D341Med (cell line): ENCODE data around the gene CNMD.
"Not testable (repeated sequence)": the region's sequence is repeated elsewhere in the genome, so short reads cannot be mapped to it uniquely, and the experiment has no call there.

Experiments
- DNase-seq: peaks from one replicate; pipeline ENCODE4 v3.0.0; 2012; ENCODE audit warnings: low spot score

Gene CNMD

DNA sequence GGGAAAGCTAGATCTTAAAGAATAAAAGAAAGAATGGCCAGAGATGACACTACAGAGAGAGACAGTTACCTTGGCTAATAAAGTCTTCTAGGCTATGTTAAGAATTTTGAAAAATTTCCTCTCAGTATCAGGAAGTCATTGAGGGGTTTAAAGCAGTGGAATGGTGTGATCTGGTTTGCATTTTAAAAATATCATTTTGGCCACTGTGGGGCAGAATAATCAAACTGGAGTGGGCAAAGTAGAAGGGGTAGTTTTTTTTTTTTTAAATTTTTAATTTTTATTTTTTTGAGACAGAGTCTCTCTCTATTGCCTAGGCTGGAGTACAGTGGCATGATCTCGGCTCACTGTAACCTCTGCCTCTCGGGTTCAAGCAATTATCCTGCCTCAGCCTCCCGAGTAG lies 4.4 kb upstream of the CNMD start:
- no peak for DNase-seq

DNA sequence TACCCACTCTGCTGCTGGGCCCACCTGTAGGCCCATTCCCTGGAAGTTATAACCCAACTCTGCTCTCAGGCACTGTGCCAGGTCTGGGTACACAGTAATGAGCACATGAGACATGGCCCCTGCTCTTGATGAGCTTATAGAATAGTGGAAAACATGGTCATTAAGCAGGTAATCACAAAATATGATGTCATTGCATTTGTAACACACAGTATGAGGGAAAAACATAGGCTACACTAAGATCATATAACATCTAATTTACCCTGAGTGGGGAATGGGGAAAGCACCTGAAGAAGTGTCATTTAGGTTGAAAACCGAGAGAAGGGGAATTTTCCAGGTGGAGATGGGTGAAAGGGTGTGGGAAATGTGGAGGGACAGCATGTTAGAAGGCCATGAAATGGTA lies 3.9 kb upstream of the CNMD start:
- no peak for DNase-seq

DNA sequence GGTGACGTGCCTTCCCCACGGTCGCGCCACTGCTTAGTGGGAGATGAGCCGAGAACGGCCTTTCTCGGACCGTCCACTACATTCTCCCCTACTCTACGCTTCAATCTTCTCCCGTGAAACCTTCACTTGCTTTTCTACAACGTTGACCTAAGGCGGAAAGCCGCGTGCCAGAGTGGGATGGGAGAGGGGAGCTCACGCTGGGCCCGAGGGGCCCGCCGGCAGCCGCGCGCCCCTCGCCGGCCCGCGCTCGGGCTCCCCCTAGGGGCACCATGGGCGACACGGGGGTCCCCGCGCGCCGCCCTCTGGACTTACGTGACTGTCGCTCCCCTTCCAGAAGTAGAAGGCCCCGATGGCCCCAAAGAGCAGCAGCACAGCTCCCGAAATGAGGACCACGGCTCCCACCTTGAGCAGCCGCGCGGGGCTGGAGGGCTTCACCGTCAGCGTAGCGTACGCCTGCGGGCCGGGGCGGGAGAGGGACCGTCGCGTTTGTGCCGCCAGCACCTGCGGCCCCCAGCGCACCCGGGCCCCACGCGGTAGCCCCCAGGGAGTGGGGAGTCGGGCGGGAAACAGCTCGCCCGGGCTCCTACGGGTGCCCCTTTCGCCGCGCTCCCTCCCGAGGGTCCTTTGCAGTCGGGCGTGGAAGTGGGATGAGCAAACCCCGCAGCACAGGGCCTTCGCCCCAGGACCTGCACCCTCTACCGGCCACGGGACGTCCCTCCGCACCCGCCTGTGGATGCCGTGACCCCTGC lies 727 bp downstream of the CNMD start:
- no peak for DNase-seq

DNA sequence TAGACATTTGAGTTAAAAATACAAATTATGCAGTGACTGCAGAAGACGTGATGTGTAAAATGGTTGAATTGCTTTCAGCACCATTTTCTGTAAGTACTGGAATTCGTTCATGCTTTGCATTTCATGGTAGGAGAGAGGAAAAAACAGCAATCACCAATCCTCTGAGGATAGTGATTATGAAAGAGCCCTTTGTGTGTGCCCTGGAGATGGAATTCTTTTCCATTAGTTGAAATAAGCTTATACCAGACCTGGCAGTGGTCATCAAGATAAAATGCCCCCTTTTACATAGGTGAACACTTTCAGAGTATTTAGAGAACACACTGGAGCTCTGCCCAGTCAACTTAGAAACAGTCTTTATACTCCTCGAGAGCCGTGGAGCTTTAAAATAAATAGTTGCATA lies 1.7 kb downstream of the CNMD start:
- DNase-seq = no peak

DNA sequence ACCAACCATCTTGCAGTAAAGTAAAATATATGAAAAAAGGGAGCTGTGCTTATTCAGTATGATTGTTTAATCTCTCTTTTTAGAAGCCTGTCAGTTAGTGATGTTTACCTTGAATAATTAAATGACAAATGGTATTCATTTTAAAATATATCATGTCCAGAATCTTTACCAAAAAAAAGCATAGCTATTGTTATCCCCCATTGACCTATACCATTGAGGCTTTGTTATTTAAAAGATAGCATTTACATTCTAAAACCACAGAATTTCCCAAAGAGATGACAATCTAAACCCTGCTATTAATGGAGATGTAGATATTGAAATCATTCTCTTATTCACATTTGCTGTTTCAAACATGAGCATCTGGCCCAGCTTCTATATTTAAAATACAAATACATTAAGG lies 2.2 kb downstream of the CNMD start:
- DNase-seq = no peak

DNA sequence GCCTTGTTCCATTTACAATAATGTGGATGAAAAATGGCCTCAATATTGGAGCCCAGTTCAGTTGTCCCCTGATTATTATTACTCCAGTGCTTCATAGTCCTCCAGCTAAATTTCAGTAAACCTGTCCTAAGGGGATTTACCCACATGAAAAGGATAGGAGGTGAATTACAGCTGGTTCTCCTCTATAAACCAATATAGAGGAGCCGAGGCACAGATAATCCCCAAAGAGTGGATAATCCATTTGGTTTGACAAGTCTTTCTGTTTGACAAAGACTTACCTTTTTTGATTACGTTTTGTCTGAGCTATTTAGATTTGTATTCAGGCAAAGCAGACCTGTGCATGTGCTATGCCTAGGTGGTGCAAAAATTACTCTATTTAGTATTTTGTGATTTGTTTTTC lies 2.7 kb downstream of the CNMD start:
- DNase-seq = no peak

DNA sequence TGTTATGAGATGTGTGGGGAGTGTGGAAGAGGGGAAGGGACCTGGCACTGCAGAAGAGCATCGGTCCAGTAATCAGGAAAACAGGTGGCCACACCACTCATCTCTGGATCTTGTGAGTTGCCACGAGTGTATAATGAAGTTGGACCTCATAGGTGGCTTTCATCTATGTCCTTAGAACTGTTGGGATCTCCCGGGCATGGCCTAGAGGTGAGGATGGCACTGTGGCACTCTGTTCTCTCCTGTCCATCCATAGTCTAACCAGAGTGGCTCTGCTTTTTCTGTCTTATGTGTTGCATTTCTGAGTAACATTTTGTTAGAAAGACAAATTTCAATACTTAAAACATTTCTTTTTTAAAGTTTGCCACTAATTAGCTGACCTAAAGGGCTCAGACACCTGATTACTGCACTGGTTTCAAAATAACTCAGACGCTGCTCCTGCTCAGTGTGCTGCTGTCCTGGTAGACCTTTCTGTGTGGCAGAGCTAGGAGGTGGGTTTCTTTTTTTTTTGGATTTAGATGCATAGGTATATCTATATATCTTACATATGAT lies 5.5 kb downstream of the CNMD start:
- DNase-seq = no peak

DNA sequence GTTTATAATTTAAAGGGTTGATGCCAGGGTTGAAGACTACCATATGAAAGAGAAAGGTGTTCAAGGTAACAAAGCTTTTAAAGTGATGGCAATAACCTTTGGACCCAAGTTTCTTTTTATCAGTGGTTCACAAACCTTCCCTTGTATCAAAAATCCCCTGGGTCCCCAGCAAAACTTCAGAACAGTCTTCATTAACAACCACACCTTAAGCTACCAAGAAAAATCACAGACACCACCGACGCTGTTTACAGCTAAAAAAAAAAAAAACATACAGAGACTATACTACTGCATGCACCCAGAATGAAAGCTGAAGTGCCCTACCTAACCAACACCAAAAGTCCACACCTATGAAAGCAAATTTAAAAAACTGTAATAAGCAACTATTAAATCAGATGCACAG lies 13.4 kb downstream of the CNMD start:
- DNase-seq = no peak

DNA sequence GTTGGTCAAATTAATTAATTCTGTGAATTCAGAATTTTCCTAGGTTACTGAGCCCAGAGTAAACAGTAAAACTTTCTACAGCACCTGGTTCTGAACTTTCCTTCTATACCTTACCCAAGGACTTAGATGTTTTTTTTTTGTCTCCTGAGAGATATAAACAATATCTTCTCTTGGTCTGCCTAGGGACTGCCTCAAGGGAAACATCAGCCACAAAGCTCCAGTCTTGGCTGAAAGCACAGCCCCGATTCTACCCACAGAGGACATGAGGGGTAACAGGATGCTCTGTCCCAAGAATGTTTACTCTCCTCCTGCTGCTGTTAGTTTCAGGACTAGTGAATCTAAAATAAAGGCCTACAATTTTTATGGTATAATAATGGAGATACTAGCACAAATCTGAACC lies 14.3 kb downstream of the CNMD start:
- no peak for DNase-seq

DNA sequence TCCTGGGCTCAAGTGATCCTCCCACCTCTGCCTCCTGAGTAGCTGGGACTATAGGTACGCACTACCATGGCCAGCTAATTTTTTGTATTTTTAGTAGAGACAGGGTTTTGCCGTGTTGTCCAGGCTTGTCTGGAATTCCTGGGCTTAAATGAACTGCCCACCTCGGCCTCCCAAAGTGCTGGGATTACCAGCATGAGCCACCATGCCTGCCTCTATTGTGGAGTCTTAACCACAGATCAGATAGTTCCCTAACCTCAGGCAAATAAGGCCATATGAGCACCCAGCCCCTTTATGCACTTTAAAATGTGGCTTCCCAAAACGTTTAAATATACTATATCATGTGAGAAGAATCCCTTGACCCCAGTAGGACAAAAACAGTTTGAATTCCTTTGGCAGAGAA lies 16.4 kb downstream of the CNMD start:
- DNase-seq = no peak

DNA sequence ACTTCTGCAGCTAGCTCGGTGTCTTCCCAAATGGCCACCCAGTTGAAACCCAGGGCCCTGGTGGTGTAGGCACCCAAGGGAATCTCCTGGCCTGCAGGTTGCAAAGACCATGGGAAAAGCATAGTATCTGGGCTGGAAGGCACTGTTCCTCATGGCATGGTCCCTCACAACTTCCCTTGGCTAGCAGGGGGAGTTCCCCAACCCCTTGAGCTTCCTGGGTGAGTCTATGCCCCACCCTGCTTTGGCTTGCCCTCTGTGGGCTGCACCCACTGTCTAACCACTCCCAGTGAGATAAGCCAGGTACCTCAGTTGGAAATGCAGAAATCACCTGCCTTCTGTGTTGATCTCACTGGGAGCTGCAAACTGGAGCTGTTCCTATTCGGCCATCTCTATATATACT lies 18.3 kb downstream of the CNMD start:
- not testable (repeated sequence) for DNase-seq

DNA sequence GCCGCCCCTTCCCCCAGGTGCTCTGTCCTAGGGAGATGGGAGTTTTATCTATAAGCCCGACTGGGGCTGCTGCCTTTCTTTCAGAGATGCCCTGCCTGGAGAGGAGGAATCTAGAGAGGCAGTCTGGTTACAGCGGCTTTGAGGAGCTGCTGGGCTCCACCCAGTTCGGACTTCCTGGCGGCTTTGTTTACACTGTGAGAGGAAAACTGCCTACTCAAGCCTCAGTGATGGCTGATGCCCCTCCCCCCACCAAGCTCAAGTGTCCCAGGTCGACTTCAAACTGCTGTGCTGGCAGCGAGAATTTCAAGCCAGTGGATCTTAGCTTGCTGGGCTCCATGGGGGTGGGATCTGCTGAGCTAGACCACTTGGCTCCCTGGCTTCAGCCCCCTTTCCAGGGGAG lies 18.7 kb downstream of the CNMD start:
- DNase-seq = not testable (repeated sequence)

DNA sequence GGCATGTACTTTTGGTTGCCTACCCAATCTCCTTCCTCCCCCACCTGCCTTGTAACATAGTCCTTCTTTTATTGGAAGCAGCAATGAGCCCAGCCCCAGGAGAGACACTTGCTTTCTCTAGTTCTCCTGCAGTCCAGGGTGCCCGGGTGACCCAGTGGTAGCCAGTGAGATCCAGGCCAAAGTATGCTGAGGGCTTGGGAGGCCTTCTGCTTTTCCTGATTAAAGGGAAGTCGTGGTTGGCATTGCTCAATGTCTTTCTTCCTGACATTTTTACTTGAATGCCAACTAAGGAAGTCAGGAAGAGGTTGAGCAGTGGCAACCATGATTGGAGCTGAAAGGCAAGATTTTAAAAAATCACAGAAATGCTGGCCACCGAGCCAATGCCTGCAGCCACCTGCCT lies 25.7 kb downstream of the CNMD start:
- DNase-seq = no peak

DNA sequence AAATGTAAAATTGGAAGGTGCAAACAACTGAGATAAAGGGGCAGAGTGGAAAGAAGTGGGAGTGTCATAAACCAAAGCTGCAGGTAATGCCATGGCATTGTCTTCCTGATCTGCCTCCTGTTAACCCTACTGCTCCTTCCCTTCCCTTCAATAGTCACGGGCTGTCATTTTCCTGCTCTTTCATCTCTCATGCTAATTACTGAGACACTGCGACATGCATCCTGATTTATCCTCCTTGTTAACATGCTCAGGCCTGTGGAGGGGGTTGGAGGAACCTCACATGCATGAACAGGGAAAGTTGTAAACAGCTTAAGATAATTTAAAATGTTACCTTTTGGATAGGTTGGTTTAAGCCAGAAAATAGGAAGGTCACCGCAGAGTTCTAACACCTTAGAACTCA lies 27.2 kb downstream of the CNMD start:
- no peak for DNase-seq

DNA sequence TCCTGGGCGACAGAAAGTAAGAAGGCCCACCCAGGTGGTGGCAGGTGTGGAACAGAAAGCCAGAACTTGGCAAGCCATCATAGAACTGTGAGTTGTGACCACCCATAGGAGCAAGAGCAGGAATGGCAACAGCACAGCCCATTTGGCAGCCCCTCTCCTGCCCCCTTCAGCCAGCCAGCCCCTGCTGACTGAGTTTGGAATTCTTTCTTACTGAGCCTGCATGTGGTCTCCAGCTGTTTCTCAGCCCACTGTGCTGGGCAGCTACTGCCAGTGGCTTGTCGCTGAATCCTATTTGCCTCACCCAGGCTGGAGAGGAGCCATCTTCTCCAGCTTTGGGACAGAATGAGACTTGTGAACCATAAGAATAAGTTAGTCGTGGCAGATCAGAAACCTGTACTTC lies 28.3 kb downstream of the CNMD start:
- DNase-seq = no peak

DNA sequence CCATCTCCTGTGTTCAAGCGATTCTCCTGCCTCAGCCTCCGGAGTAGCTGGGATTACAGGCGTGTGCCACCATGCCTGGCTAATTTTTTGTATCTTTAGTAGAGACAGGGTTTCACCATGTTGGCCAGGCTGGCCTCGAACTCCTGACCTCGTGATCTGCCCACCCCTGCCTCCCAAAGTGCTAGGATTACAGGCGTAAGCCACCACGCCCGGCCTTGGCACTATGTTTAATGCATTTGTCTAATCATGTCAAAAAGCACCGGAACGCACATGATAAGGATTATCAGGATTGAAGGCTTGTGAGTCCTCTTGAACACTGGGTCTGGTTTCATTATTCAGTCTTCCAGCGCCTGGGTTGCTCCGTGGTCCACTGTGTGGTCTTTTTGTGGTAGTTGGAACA lies 31.4 kb downstream of the CNMD start:
- DNase-seq = peak; percentile 43

DNA sequence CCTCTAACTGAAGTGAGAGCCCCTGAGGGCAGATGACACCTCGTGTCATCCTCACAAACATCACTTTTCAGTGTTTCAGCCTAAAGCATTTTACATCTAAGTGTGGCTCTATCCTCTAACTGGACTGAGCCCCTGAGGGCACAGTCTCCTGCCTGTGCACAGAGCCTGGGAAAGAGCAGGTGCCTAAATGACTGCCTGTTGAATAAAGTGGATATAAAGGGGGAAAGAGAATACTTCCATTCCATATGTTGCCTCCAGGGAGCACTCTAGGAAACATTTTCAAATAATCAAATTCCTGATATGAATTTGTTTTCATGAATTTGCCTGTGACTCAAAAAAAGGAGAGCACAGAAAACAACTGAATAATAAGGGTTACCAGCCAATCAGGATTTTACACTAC lies 32.2 kb downstream of the CNMD start:
- DNase-seq = peak; percentile 39

DNA sequence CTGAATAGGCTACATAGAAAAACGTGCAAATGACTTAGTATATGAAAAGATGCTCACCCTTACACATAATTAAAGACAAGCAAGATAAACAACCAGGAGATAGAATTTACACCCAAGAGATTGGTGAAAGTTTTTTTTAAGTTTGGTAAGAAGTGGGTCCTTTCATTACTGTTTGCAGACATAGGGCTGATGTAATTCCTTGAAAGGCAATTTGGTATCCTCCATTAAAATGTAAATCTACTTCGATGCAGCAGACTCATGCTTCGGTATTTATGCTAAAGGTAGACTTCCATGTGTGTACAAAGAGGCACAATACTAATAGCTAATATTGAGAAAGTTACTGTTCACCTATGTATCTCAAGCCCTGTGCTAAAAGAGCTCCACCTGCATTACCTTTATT lies 33.5 kb downstream of the CNMD start:
- DNase-seq = no peak

DNA sequence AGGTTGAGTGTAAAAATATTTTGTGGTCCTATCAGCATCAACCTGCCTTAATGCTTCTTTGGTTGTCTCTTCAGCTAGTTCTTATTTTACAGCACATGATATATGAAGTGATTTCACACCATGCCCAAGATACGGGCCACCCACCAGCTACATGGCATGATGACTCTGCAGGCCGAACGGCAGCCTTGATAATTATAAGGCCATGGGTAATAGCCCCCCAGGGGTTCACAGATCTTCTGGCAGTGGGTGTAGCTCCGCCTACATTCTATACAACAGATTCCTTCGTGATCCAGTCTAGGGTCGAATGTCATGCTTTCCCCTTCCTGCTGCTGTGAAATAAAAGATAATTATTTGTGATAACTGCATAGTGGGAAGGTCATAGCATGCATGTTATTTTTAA lies 36.1 kb downstream of the CNMD start:
- DNase-seq = no peak

DNA sequence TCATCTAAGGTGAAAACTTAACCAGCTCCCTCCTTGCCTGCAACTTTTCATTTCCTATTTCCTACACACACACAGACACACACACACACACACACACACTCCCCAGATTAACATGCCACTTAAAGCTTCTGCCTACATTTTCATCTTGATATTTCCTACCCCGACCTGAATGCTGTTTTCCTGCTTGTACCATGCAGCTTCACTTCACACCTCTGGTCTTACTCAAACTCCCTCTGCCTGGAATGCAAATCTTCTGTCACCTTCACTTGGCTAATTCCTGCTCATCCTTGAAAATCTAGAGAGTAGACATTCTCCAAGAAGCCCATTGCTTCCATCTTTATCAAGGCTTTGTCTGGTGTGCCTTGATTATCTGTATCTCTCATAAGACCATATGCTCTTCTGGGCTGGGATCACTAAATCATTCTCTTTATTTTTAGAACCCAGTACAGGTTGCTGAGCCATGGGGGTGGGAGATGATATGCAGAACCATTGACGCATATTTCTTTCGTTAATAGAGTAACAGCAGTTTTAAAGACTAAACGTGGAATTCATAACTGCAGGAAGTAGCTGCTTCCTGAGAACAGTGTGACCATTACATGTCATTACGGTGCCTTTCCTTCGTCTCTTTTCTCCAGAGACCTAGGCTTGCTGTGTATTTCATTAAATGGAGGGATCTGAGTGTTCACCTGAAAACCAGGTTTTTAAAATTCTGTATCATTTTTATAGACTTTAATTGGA lies 37.7 kb downstream of the CNMD start:
- no peak for DNase-seq

DNA sequence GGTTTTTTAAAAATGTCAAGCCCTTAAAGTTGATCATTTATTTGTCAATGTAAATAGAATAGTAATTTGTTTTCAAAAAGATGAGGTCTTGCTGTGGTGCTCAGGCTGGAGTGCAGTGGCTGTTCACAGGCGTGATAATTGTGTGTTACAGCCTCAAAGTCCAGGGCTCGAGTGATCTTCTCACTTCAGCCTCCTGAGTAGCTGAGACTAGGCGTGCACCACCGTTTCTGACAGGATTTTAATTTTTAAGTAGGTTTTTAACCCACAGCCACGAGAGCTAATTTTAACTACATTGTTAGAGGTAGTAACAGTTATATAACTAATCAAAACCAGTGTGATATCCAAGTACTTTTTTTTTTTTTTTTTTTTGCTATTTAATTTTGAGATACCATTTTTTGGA lies 43.1 kb downstream of the CNMD start:
- no peak for DNase-seq

DNA sequence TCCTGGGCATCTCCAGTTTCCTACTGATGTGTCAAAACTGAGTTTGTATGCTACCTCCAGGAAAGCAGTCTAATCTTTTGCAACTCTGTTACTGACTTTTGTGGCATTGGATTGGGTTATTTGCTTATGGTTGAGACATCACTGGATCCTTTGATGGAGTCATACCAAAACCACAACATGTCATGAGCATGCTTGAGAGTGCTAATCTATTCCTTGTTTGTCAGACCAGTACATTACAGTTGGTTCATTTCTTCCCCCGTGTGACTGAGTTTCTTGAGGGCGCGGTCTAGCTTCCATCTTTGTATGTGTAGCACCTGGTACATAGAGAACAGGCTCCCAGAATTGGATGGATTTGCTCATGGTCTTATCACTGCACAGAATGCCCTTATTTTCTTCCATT lies 43.8 kb downstream of the CNMD start:
- no peak for DNase-seq

DNA sequence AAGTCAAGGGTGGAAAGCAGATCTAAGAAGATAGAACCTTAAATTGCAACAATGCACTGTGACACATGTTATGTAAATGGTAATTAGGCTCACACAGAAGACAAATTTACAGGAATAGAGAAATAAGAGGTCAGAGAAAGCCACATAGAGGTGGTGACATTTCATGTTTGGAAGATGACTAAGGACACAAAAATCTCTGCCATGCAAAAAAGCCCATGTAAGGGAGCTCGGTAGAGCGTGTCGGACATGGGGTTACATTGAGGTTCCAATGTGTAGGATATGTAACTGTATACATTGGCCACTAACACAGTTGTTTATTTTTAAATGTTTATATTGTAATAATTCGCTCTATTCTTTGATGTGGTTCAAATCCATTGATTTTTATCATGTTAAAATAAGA lies 53.2 kb downstream of the CNMD start:
- DNase-seq = no peak

DNA sequence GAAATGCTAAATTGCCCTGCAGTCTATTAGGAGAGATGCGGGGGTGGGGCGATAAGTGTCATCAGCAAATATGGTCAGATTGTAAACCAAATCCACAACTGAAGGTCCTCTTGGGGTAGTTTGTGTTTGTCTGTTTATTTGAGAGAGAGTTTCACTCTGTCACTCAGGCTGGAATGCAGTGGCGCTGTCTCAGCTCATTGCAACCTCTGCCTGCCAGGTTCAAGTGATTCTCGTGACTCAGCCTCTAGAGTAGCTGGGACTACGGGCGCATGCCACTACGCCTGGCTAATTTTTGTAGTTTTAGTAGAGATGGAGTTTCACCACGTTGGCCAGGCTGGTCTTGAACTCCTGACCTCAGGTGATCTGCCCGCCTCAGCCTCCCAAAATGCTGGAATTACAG lies 53.8 kb downstream of the CNMD start:
- not testable (repeated sequence) for DNase-seq
